T-cell (primary cell): ENCODE measurements around the gene TEX2. TPM values are rescaled to one million over a fixed set of nuclear protein-coding genes. Genes with fewer than 3 reads are reported as not detected.
"Not testable (repeated sequence)": the region's sequence is repeated elsewhere in the genome, so short reads cannot be mapped to it uniquely, and the experiment has no call there.

ENCODE experiments used
- ATAC-seq, 4 experiments: fragments of 200-7000 bp in 3 of 4; fragments of 150-1000 bp in 1 of 4; cut with Tn5 transposase; replicated peaks in 1 of 4; 1 replicate in 3 of 4; 2 replicates in 1 of 4; pipeline ENCODE4 v1.10.0; 2021; ENCODE audit warnings: moderate library complexity in 3 of 4, mild to moderate bottlenecking in 2 of 4, moderate number of reproducible peaks in 1 of 4
- CTCF ChIA-PET, 2 donors: fragments of 300-600 bp; sonication (Branson Sonifier 250); formaldehyde crosslinking; loops; one replicate each; lab custom pipeline; 2022; ENCODE audit warnings: antibody characterized with exemption in 2 of 2; lab: Charles Lee
- POLR2A ChIA-PET, 2 donors: fragments of 300-600 bp; sonication (Branson Sonifier 250); formaldehyde crosslinking; loops; one replicate each; lab custom pipeline; 2022; ENCODE audit warnings: antibody characterized with exemption in 2 of 2; lab: Charles Lee
- DNase-seq, 35 experiments: peaks; one replicate each; pipeline versions ENCODE4 v3.0.0 to v3.0.0-alpha.2; 2013 to 2023
- H3K27ac ChIP-seq: one replicate; pipeline ENCODE4 v1.5.1; 2013; ENCODE audit warnings: low read length
- H3K27me3 ChIP-seq, 2 experiments: replicated peaks in 1 of 2; 1 replicate in 1 of 2; 2 replicates in 1 of 2; pipeline versions ENCODE4 v1.6.1 to v1.7.0; 2013; ENCODE audit warnings: low read length in 1 of 2, mixed read lengths in 1 of 2; ENCODE audit not compliant: control insufficient read depth in 2 of 2, insufficient read depth in 2 of 2; ENCODE audit errors: extremely low read depth in 1 of 2
- H3K36me3 ChIP-seq, 2 donors: 1 replicate in 1 of 2; 2 replicates in 1 of 2; pipeline versions ENCODE4 v1.6.1 to v1.7.0; 2013; ENCODE audit warnings: low read length in 1 of 2; ENCODE audit not compliant: control insufficient read depth in 2 of 2, insufficient read depth in 1 of 2; ENCODE audit errors: extremely low read depth in 1 of 2
- H3K4me1 ChIP-seq, 2 experiments: 1 replicate in 1 of 2; 2 replicates in 1 of 2; pipeline versions ENCODE4 v1.6.1 to v1.7.0; 2013; ENCODE audit warnings: low read length in 2 of 2, mixed read lengths in 1 of 2; ENCODE audit not compliant: insufficient read depth in 2 of 2, control insufficient read depth in 1 of 2; ENCODE audit errors: extremely low read depth in 1 of 2
- H3K4me3 ChIP-seq, 2 donors: 1 replicate in 1 of 2; 2 replicates in 1 of 2; pipeline versions ENCODE4 v1.5.1 to v1.7.0; 2013; ENCODE audit warnings: mild to moderate bottlenecking in 2 of 2, low read length in 1 of 2, moderate library complexity in 1 of 2; ENCODE audit not compliant: control insufficient read depth in 1 of 2; ENCODE audit errors: extremely low read depth in 1 of 2
- H3K9me3 ChIP-seq: 2 replicates; pipeline ENCODE4 v1.7.0; 2013
- H3K27ac Mint-ChIP-seq, 2 donors: one replicate each; pipeline ENCODE4 v1.8.0; 2020 to 2021; ENCODE audit warnings: mild to moderate bottlenecking in 2 of 2, mixed read lengths in 2 of 2
- H3K27me3 Mint-ChIP-seq, 2 donors: one replicate each; pipeline ENCODE4 v1.8.0; 2021 to 2022; ENCODE audit warnings: mixed read lengths in 2 of 2
- H3K36me3 Mint-ChIP-seq: one replicate; pipeline ENCODE4 v1.8.0; 2021; ENCODE audit warnings: mixed read lengths
- H3K4me1 Mint-ChIP-seq, 3 donors: one replicate each; pipeline ENCODE4 v1.8.0; 2020 to 2022; ENCODE audit warnings: mixed read lengths in 3 of 3, mild to moderate bottlenecking in 1 of 3
- H3K4me3 Mint-ChIP-seq, 3 donors: one replicate each; pipeline ENCODE4 v1.8.0; 2020 to 2022; ENCODE audit warnings: mild to moderate bottlenecking in 3 of 3, mixed read lengths in 3 of 3, moderate library complexity in 3 of 3
- H3K9me3 Mint-ChIP-seq, 3 donors: one replicate each; pipeline ENCODE4 v1.8.0; 2020 to 2022; ENCODE audit warnings: mixed read lengths in 3 of 3
- WGBS: methylation state at CpG from one replicate; pipeline ENCODE4 v1.1.5; 2013; ENCODE audit warnings: missing lambda C conversion rate; ENCODE audit not compliant: insufficient coverage; 5-methylcytosine and 5-hydroxymethylcytosine counted together
- total RNA-seq, 35 experiments: library from RNA in 6 of 35; stranded (reverse) in 6 of 35; fragments of 120-200 nt in 1 of 35; gene quantifications; one replicate each; pipeline versions ENCODE4 v1.2.1 to v1.2.4 and lab custom pipeline; 2013 to 2026

Gene TEX2
- total RNA-seq, 5 donors from 2014 or later (not counting 1 experiment from before 2014, with no cell fraction given): 12.5 to 16.4 (median 14.8) TPM

DNA sequence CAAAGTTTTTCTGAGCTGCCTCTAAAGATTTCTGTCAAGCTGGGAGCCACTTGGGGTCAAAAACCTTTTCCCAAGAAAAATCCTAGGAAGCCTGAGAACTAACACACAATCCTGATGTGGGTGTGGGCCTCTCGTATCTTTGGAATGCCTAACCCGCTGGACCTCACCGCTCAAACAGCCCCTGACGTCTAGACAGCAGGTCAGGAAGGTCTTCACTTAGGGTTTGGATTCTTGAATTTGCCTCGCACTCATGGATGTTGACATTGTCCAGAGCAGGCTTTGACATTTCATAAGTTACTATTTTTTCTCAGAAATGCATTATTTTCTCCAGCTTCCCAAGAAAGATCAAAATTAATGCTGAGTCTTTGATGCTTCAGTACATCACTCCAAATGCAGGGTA lies 18.9 kb downstream of the TEX2 start:
- peaks cover 2 to 3% of the 10 kb centered on the region in 2 experiments for H3K4me1 ChIP-seq
- DNase-seq: no peak
- no peak overlapping the region for H3K4me3 Mint-ChIP-seq
- no peaks in the 10 kb centered on the region for H3K36me3 ChIP-seq
- ATAC-seq: no peak
- H3K4me3 ChIP-seq: no peak overlapping the region
- H3K9me3 ChIP-seq: no peaks in the 10 kb centered on the region
- H3K4me1 Mint-ChIP-seq: peaks cover 9 to 29% (median 16%) of the 10 kb centered on the region in 3 donors
- H3K27ac Mint-ChIP-seq: no peak overlapping the region
- no peaks in the 10 kb centered on the region for H3K9me3 Mint-ChIP-seq
- no peaks in the 10 kb centered on the region for H3K27me3 Mint-ChIP-seq
- CTCF ChIA-PET: interaction anchor here in 1 of 2 donors (0.7 kb wide), 1 partner anchor 1110 kb away, joined by 3 read pairs; no protein-coding TSS in a partner anchor
- POLR2A ChIA-PET: no interaction called here
- H3K27me3 ChIP-seq: no peaks in the 10 kb centered on the region
- H3K36me3 Mint-ChIP-seq: peaks cover 4% of the 10 kb centered on the region
- 97% methylated on average over 5 of the region's 5 CpGs for WGBS
- no peak overlapping the region for H3K27ac ChIP-seq

DNA sequence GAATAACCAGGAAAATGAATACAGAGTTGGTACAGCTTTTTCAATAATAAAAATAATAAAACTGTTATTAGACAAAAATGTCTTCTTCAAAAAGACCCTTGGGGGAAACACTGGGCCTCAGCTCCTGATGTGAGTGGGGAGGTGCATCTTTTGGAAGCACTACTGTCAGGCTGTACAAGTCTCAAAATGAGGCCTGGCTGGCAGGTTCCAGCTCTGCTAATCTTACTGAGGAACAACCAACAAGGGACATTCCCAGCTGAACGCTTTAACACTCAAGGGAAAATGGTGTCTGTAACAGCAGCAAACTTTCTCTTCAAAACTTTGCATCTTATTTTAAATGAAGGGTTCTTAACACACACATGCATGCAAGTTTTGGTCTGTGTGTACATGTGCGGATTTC lies 19.7 kb downstream of the TEX2 start:
- Histone ChIP-seq H3K36me3 (no peaks in the 10 kb centered on the region), H3K27me3 (no peaks in the 10 kb centered on the region), H3K27ac (no peak overlapping the region), H3K4me1 (peaks cover 2 to 3% of the 10 kb centered on the region in 2 experiments), H3K9me3 (no peaks in the 10 kb centered on the region), H3K4me3 (no peak overlapping the region)
- no peak overlapping the region for H3K4me3 Mint-ChIP-seq
- H3K27ac Mint-ChIP-seq: no peak overlapping the region
- ChIA-PET POLR2A (no interaction called here), CTCF (interaction anchor here (0.7 to 0.9 kb wide), 2 partner anchors 8 to 1109 kb away, joined by 3 to 9 read pairs; no protein-coding TSS in a partner anchor)
- H3K27me3 Mint-ChIP-seq: no peaks in the 10 kb centered on the region
- no CpG with 5 or more reads among the region's 2 CpGs for WGBS
- H3K4me1 Mint-ChIP-seq: peaks cover 13 to 29% (median 20%) of the 10 kb centered on the region in 3 donors
- DNase-seq (no peak), ATAC-seq (no peak)
- H3K36me3 Mint-ChIP-seq: peaks cover 4% of the 10 kb centered on the region
- H3K9me3 Mint-ChIP-seq: no peaks in the 10 kb centered on the region

DNA sequence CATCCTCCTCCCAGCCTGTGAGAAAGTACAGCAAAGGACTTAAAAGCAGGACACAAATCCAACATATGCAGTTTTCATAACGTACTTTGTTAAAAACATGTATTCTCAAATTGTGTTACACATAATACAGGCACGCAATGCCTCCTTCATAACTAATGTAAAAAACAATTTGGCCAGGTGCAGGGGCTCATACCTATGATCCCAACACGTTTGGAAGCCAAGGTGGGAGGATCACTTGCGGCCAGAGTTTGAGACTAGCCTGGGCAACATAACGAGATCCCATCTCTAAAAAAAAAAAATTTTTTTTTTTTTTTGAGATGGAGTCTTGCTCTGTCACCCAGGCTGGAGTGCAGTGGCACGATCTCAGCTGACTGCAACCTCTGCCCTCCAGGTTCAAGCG lies 20.4 kb downstream of the TEX2 start:
- Mint-ChIP-seq H3K36me3 (peaks cover 2% of the 10 kb centered on the region), H3K9me3 (no peaks in the 10 kb centered on the region), H3K4me3 (no peak overlapping the region), H3K4me1 (peaks cover 14 to 29% (median 16%) of the 10 kb centered on the region in 3 donors), H3K27ac (no peak overlapping the region), H3K27me3 (no peaks in the 10 kb centered on the region)
- WGBS: 100% methylated on average over 3 of the region's 7 CpGs
- Histone ChIP-seq H3K4me1 (peaks cover 2 to 3% of the 10 kb centered on the region in 2 experiments), H3K27ac (no peak overlapping the region), H3K9me3 (no peaks in the 10 kb centered on the region), H3K36me3 (no peaks in the 10 kb centered on the region), H3K4me3 (no peak overlapping the region), H3K27me3 (no peaks in the 10 kb centered on the region)
- POLR2A ChIA-PET: no interaction called here
- ATAC-seq (no peak), DNase-seq (no peak)
- CTCF ChIA-PET: no interaction called here

DNA sequence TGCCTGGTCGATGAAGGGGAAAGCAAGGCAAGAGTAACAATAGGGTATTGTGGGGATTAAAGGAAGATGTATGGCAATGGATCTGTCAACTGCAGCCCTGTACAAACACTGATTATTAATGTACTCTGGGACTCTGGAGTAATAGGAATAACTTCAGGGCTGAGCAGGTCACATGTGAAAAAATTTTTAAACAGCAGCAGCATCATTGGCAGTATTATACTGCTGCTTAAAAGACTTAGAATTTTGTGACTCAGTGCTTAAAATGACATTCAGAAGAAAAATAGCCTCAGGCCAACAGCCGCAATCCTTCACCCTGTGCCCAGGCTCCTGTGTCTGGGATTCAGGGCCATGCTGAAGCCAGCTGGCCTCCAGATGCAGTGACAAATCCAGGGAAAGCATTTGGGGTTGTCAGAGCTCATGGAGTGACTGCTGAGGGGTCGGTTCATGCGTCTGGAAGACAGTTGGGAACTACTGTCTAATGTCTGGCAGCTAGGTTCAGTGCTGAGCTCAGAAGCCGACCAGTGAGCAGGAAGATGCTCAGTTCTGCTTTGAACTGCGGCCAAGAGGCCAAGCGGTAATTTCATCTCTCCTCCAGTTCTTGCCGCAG lies 22.2 kb downstream of the TEX2 start:
- Mint-ChIP-seq H3K4me1 (peaks cover 16 to 41% (median 19%) of the 10 kb centered on the region in 3 donors), H3K27ac (no peak overlapping the region), H3K27me3 (no peaks in the 10 kb centered on the region), H3K9me3 (no peaks in the 10 kb centered on the region), H3K4me3 (no peak overlapping the region), H3K36me3 (no peaks in the 10 kb centered on the region)
- Histone ChIP-seq H3K9me3 (no peaks in the 10 kb centered on the region), H3K4me3 (no peak overlapping the region), H3K27ac (no peak overlapping the region), H3K27me3 (no peaks in the 10 kb centered on the region), H3K4me1 (peaks cover 2 to 3% of the 10 kb centered on the region in 2 experiments), H3K36me3 (no peaks in the 10 kb centered on the region)
- DNase-seq: no peak
- no peak for ATAC-seq
- POLR2A ChIA-PET: no interaction called here
- 91% methylated on average over 4 of the region's 8 CpGs for WGBS
- CTCF ChIA-PET: no interaction called here

DNA sequence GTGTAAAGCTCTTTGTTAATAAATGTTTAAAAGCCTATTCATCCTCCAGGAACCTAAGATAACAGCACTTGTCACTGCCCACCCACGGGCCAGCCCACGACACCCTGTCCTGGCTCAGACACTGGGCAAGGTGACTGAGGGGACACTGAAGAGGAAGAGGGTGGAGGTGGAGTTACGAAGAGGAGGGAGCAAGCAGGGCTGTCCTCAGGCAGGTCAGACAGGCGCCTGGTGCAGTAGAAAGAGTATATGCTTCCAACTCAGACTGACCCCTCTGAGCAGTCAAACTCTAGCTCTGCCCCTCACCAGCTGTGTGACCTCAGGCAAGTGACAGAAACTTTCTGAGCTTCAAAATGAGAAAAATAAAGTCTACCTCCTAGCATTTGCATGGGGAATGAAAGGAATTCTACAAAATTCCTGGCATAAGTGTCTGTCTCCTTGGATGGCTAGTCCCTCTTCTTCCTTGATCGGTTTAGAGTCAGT lies 22.8 kb downstream of the TEX2 start:
- POLR2A ChIA-PET: no interaction called here

DNA sequence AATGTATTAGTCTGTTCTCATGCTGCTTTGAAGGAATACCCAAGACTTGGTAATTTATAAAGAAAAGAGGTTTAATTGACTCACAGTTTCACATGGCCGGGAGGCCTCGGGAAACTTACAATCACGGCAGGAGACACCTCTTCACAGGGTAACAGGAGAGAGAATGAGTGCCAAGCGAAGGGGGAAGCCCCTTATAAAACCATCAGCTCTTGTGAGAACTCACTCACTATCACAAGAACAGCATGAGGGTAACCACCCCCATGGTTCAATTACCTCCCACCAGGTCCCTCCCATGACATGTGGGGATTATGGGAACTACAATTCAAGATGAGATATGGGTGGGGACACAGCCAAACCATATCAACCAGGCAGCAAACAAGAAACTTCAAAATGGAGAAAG lies 24.6 kb downstream of the TEX2 start:
- H3K36me3 Mint-ChIP-seq, H3K27me3 Mint-ChIP-seq, H3K27ac ChIP-seq, ATAC-seq, H3K9me3 ChIP-seq, H3K4me1 ChIP-seq, H3K4me3 Mint-ChIP-seq, H3K36me3 ChIP-seq, H3K27ac Mint-ChIP-seq, DNase-seq, H3K4me3 ChIP-seq, H3K9me3 Mint-ChIP-seq, POLR2A ChIA-PET, H3K27me3 ChIP-seq: not testable (repeated sequence)
- WGBS: no CpG with 5 or more reads among the region's 4 CpGs
- CTCF ChIA-PET: interaction anchor here in 1 of 2 donors (0.6 kb wide), 1 partner anchor 98 kb away, joined by 3 read pairs; no protein-coding TSS in a partner anchor
- peaks cover 15 to 29% (median 22%) of the 10 kb centered on the region in 3 donors for H3K4me1 Mint-ChIP-seq

More for the DNA sequence above, 22.8 kb downstream of the TEX2 start:
- Mint-ChIP-seq H3K9me3 (no peaks in the 10 kb centered on the region), H3K27ac (no peak overlapping the region), H3K4me1 (peaks cover 16 to 36% (median 19%) of the 10 kb centered on the region in 3 donors), H3K36me3 (no peaks in the 10 kb centered on the region), H3K27me3 (no peaks in the 10 kb centered on the region), H3K4me3 (no peak overlapping the region)
- H3K36me3 ChIP-seq: peaks cover 0 to 2% of the 10 kb centered on the region in 2 donors
- DNase-seq (no peak), ATAC-seq (no peak)
- no peak overlapping the region for H3K27ac ChIP-seq
- WGBS: no CpG with 5 or more reads among the region's 5 CpGs
- H3K27me3 ChIP-seq: no peaks in the 10 kb centered on the region
- CTCF ChIA-PET: interaction anchor here in 1 of 2 donors (1.0 kb wide), 1 partner anchor 30 kb away, joined by 4 read pairs; no protein-coding TSS in a partner anchor
- H3K9me3 ChIP-seq: no peaks in the 10 kb centered on the region
- peaks cover 2 to 3% of the 10 kb centered on the region in 2 experiments for H3K4me1 ChIP-seq
- H3K4me3 ChIP-seq: no peak overlapping the region
